Heart left ventricle (tissue), 16 donors: ENCODE measurements around the gene TANGO2. TPM values are rescaled to one million over a fixed set of nuclear protein-coding genes. Genes with fewer than 3 reads are reported as not detected.
A peak's percentile ranks its signal among the peaks of the same experiment; 100 is the strongest.

Source experiments
- ATAC-seq, 4 donors: fragments of 200-7000 bp; cut with Tn5 transposase; one replicate each; pipeline ENCODE4 v1.9.1; 2020 to 2022; ENCODE audit warnings: moderate library complexity in 4 of 4, mild to moderate bottlenecking in 3 of 4, moderate number of reproducible peaks in 1 of 4
- DNase-seq, 5 donors: peaks; one replicate each; pipeline ENCODE4 v3.0.0-alpha.2; 2020
- H3K27ac ChIP-seq, 12 donors: fragments of 200-600 bp; sonication (generic) in 4 of 12; one replicate each; pipeline versions ENCODE4 v1.5.0 to v1.8.0; 2016 to 2022; ENCODE audit warnings: mild to moderate bottlenecking in 2 of 12
- H3K27me3 ChIP-seq, 9 donors: fragments of 200-600 bp; sonication (generic) in 2 of 9; one replicate each; pipeline versions ENCODE4 v1.5.1 to v1.8.0; 2016 to 2022; ENCODE audit warnings: mild to moderate bottlenecking in 3 of 9
- H3K36me3 ChIP-seq, 9 donors: fragments of 200-600 bp; sonication (generic) in 2 of 9; one replicate each; pipeline versions ENCODE4 v1.5.0 to v1.8.0; 2018 to 2022; ENCODE audit warnings: mild to moderate bottlenecking in 2 of 9
- H3K4me1 ChIP-seq, 12 donors: fragments of 200-600 bp; sonication (generic) in 4 of 12; one replicate each; pipeline versions ENCODE4 v1.5.0 to v1.8.0; 2016 to 2022; ENCODE audit warnings: mild to moderate bottlenecking in 3 of 12
- H3K4me3 ChIP-seq, 12 donors: fragments of 200-600 bp; sonication (generic) in 4 of 12; one replicate each; pipeline versions ENCODE4 v1.5.0 to v1.8.0; 2017 to 2022; ENCODE audit warnings: mild to moderate bottlenecking in 9 of 12, moderate library complexity in 4 of 12
- H3K9me3 ChIP-seq, 12 donors: fragments of 200-600 bp; sonication (generic) in 4 of 12; one replicate each; pipeline versions ENCODE4 v1.5.0 to v1.8.0; 2016 to 2022; ENCODE audit warnings: mild to moderate bottlenecking in 1 of 12
- CTCF ChIP-seq, 12 donors: fragments of 200-600 bp; sonication (generic) in 4 of 12; IDR thresholded peaks; one replicate each; pipeline versions ENCODE4 v1.5.0 to v1.8.0; 2018 to 2022; ENCODE audit warnings: antibody characterized with exemption in 12 of 12, mild to moderate bottlenecking in 5 of 12
- POLR2A ChIP-seq, 2 donors: fragments of 450-650 bp; IDR thresholded peaks; one replicate each; pipeline ENCODE4 v1.6.1; 2017; ENCODE audit warnings: antibody characterized with exemption in 2 of 2, mild to moderate bottlenecking in 2 of 2, moderate library complexity in 2 of 2
- WGBS, 4 donors: extraction: QIAGEN DNeasy Blood & Tissue Kit in 2 of 4; methylation state at CpG; one replicate each; pipeline versions ENCODE4 v1.1.5 to v1.1.7; 2013 to 2018; 5-methylcytosine and 5-hydroxymethylcytosine counted together
- intact Hi-C, 10 donors: fragments of 100-400 bp; cut with DNase I; formaldehyde crosslinking; loops; one replicate each; pipeline versions ENCODE4 v1.11.1 to v1.14.2; 2022
- polyA plus RNA-seq, 2 donors: library from polyadenylated mRNA; stranded (reverse); fragments of 200-250 nt; gene quantifications; one replicate each; pipeline ENCODE4 v1.2.3, GENCODE V29; 2013
- total RNA-seq, 9 donors: library from RNA; depleted of rRNA in 2 of 9; stranded (reverse); fragments of >200 nt in 2 of 9; fragmentation: NEBNext Ultra II Directional in 3 of 9; extraction: Animal tissue kit (Norgen Biotek cat#: 25700) in 3 of 9; gene quantifications; one replicate each; pipeline versions ENCODE4 v1.1.0 to v1.2.4, GENCODE V29; 2016 to 2023
- donor health status: ischemic (EF 13 %, LVEDD 7.1; RV severe dilation, severe dysfunction).
- donor health status: healthy with polysubstance abuse.
- donor health status: DM: no; HTN: yes; CAD: no.
- donor health status: DM: no; HTN: no; CAD: no.
- donor health status: ischemic (EF 25% LVEDD 6.9; RV normal size, moderate dysfunction).
- donor health status: ischemic (EF 25% LVEDD 5.7; RV mildly dilated, moderate dysfunction).
- donor health status: healthy.
- donor health status: DM: yes; HTN: yes; CAD: no.
- donor health status: ischemic (EF 35%, LVEDD 5.7; RV mildly dilated, moderate dysfunction).
- donor health status: nonischemic (EF 11% LVEDD 7.7; RV severe dilation, severe dysfunction).
- donor health status: DM: yes; HTN: yes; CAD: no.
- donor health status: PGD.
- donor health status: ischemic (EF 29% LVEDD 5.4; RV normal size, mild dysfunction).
- donor health status: nonischemic (EF 23%, LVEDD 6.1; RV moderate dilation, normal function).

Gene TANGO2
- total and polyA plus RNA-seq, 11 donors = 51.3 to 341 (median 63.0) TPM

DNA sequence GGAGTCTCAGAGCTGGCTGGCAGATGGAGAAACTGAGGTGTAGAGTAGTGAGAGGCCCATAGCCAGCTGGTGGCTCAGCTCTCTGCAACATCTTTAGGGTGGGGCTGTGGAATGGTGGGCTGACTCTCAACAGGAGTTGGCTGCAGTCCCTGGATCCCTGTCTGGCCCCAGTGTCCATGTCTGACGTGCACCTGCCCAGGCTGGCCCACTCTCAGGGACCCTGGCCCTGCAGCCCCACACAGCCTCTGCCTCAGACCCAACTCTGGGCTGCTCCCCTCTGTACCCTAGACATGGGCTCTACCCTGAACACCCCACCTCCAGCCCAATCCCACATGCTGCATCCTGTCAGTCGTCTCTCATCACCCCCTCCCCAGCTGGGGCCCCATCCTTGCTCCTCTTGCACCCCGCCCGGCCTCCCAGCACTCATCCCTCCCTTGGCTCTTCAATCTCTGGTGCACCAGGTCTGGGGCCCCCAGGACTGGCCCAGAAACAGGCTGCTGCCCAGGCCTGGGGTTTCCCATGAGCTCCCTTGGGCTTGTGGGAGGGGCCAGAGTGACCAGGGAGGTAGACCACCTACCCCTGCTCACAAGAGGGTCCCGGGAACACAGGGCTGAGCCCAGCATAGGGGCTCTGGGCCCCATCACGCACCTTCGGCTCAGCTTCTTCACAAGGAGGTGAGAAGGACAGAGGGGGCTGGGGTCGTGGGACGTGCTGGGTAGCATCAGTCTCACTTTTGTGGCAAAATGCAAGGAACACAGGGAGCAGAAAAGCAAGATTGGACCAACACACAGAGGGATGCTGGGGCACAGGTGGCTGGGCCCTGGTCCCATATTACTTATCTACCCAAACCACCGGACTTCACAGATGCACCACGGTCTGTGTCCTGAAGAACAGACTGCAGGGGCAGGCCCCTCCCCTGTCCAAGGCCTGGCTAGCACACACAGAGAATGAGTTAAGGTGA lies 35.8 kb upstream of the TANGO2 start:
- Histone ChIP-seq H3K36me3 (peaks cover 0 to 18% (median 13%) of the 10 kb centered on the region in 9 donors), H3K27me3 (no peaks in the 10 kb centered on the region), H3K9me3 (no peaks in the 10 kb centered on the region), H3K4me3 (peak overlapping the region in 5 of 12 donors; percentile 80 to 96 (median 88)), H3K27ac (peak overlapping the region in 11 of 12 donors; percentile 47 to 98 (median 92)), H3K4me1 (peaks cover 4 to 66% (median 46%) of the 10 kb centered on the region in 12 donors)
- WGBS, 4 donors = 67 to 77% (median 73%) methylated on average over 11 of the region's 11 CpGs
- no peak for ATAC-seq
- intact Hi-C loops = loop anchor here in 2 of 10 donors (2.0 to 5.0 kb wide), 2 partner anchors 16 to 97 kb away; partner anchors contain the start of gene DGCR8 (in 1 of the 2)
- peak in 2 of 5 donors; percentile 30 to 43 for DNase-seq
- TF ChIP-seq POLR2A (IDR thresholded peaks at IDR 0.05) (no peak), CTCF (IDR thresholded peaks at IDR 0.05) (no peak)

GRCh38 chr22:19986011-19986409 lies 34.9 kb upstream of the TANGO2 start:
- ATAC-seq (no peak), DNase-seq (peak in 1 of 5 donors; percentile 20)
- Histone ChIP-seq H3K36me3 (peaks cover 0 to 9% (median 4%) of the 10 kb centered on the region in 9 donors), H3K27me3 (no peaks in the 10 kb centered on the region), H3K27ac (peak overlapping the region in 11 of 12 donors; percentile 72 to 98 (median 92)), H3K9me3 (no peaks in the 10 kb centered on the region), H3K4me1 (peaks cover 4 to 72% (median 46%) of the 10 kb centered on the region in 12 donors), H3K4me3 (peak overlapping the region; percentile 58 to 96 (median 86))
- intact Hi-C loops = loop anchor here in 1 of 10 donors (2.0 to 5.0 kb wide), 2 partner anchors 31 to 96 kb away; partner anchors contain the start of genes ARVCF and DGCR8
- TF ChIP-seq POLR2A (IDR thresholded peaks at IDR 0.05) = no peak
- no peak for TF ChIP-seq CTCF (IDR thresholded peaks at IDR 0.05)
- 52 to 61% (median 58%) methylated on average over 2 of the region's 2 CpGs; no CpG with 5 or more reads in 1 of the 4 donors for WGBS, 4 donors

DNA sequence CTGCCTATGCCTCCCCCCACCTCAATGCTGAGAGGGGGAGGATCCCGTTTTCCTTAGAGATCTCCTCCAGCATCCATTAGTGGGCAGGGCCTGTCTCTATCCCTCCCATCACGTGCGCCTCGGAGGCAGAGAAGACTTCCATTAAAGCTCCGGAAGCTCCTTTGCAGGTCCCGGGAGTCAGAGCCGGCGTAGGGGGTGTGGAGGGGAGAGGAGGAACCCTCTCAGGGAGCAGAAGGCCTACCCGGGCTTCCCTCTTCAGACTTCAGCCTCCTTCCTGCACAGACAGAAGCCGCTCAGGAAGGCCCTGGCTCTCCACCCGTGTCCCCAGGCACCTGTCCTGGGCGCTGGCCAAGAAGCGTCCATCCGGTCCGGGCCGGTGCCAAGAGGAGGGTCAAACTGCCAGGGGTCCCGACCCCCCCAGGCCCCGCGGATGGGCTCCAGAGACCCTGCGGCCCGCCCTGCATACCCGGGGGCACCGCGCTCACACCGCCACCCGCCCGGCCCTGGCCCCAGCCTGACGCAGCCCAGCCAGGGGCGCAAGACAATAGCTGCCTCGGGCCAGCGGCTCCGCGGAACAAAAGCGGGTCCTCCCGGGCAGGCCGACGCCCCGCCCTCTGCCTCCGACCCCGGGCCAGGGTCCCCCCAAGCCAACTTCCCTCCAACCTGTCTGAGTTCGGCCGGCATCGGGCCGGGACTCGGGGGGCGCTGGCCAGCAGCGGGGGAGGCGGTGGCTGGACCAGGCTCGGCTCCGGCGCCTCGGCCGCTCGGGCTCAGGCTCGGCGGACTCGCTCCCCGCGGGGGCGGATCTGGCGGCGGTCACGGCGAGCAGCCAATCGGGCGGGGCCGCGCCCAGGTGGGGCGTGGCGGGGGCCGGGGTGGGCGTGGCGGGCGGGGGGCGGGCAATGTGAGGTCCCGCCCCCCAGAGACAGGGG lies 34.2 kb upstream of the TANGO2 start:
- ATAC-seq (peak; percentile 17 to 87 (median 70)), DNase-seq (peak; percentile 85 to 93 (median 87))
- intact Hi-C loops = loop anchor here in 1 of 10 donors (2.0 to 5.0 kb wide), 2 partner anchors 30 to 96 kb away; partner anchors contain the start of genes ARVCF and DGCR8
- 0 to 2% (median 1%) methylated on average over 8 to 76 of the region's 76 CpGs for WGBS, 4 donors
- H3K4me3 ChIP-seq = peak overlapping the region; percentile 58 to 96 (median 86)
- H3K27ac ChIP-seq = peak overlapping the region; percentile 72 to 98 (median 92)
- peaks cover 0 to 3% (median 0%) of the 10 kb centered on the region in 9 donors for H3K36me3 ChIP-seq
- TF ChIP-seq CTCF (IDR thresholded peaks at IDR 0.05) = no peak
- TF ChIP-seq POLR2A (IDR thresholded peaks at IDR 0.05) = peak; percentile 93 to 95
- no peaks in the 10 kb centered on the region for H3K27me3 ChIP-seq
- H3K4me1 ChIP-seq = peaks cover 4 to 78% (median 50%) of the 10 kb centered on the region in 12 donors
- H3K9me3 ChIP-seq = no peaks in the 10 kb centered on the region
